Measurements from ENCODE around the gene PTPRN2.

DNA sequence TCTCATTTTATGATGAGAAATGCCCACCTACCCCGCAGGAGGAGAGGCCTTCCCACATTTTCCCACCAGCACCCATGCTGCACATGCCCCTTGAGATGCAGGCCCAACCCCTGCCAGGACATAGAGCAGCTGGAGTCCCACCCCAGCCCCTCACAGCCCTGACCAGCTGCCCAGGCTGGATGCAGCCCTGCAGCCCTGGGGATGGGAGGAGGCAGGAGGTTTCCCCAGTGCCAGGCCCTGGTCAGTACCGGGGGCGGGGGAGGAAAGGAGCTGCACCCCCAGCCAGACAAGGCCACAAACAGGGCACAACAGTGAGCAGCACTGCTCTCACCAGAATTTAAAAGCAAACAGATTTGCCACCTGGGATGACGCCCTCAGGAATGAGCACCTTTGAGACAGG is 196.1 kb downstream of the PTPRN2 start:
- TF ChIP-seq, protein P1, sequence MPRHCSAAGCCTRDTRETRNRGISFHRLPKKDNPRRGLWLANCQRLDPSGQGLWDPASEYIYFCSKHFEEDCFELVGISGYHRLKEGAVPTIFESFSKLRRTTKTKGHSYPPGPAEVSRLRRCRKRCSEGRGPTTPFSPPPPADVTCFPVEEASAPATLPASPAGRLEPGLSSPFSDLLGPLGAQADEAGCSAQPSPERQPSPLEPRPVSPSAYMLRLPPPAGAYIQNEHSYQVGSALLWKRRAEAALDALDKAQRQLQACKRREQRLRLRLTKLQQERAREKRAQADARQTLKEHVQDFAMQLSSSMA (CRISPR knock-in tag; IDR thresholded peaks at IDR 0.05): no peak
- TF ChIP-seq TCF7L2 (IDR thresholded peaks at IDR 0.05; ENCODE audit: low read depth, low read length) (no peak), MEIS2 (CRISPR knock-in tag; IDR thresholded peaks at IDR 0.05) (no peak), ZNF292 (CRISPR knock-in tag; IDR thresholded peaks at IDR 0.05; ENCODE audit: borderline replicate concordance, low read depth) (no peak), POLR2A (IDR thresholded peaks at IDR 0.05; ENCODE audit: insufficient read depth in 1 of 2, low read depth in 2 of 2, low read length in 2 of 2) (no peak), SP4 (CRISPR knock-in tag; IDR thresholded peaks at IDR 0.05) (no peak), MED13 (CRISPR knock-in tag; IDR thresholded peaks at IDR 0.05) (no peak), SCMH1 (CRISPR knock-in tag; IDR thresholded peaks at IDR 0.05; ENCODE audit: borderline replicate concordance) (no peak)
